ENCODE data around the gene DMD. TPM values are rescaled to one million over a fixed set of nuclear protein-coding genes. Genes with fewer than 3 reads are reported as not detected.

The DMD gene
- total RNA-seq, 1 experiment from 2014 or later: 2.2 TPM

- DNase-seq (ENCODE audit: low read depth, low spot score) (no peak), ATAC-seq (no peak)
- no peaks in the 10 kb centered on the region for H3K4me1 ChIP-seq (ENCODE audit: control insufficient read depth, insufficient read depth, low read length)
- POLR2A ChIA-PET: no interaction called here
- CTCF ChIA-PET: interaction anchor here (0.6 kb wide), 1 partner anchor 504 kb away, joined by 3 read pairs; no protein-coding TSS in a partner anchor
- intact Hi-C loops (cut with micrococcal nuclease; ENCODE audit: unreplicated experiment) (no loop called here), in situ Hi-C loops (cut with HindIII; ENCODE audit: low pct_unique_long_range_greater_than_20kb, low sequenced_read_pairs) (no loop called here)
- H3K4me3 ChIP-seq (ENCODE audit: low read depth in 2 of 2, low read length in 2 of 2): no peak overlapping the region
- BruUV-seq (replicated peaks): no TSS peak
- H3K27ac ChIP-seq (ENCODE audit: low read length): no peak overlapping the region
- no peaks in the 10 kb centered on the region for H3K36me3 ChIP-seq (ENCODE audit: control insufficient read depth, insufficient read depth, low read length)
- TF ChIP-seq REST (IDR thresholded peaks at IDR 0.05; ENCODE audit: insufficient read depth in 1 of 2, low read depth in 2 of 2, low read length in 1 of 2) (no peak), TCF7L2 (IDR thresholded peaks at IDR 0.05; ENCODE audit: low read depth, low read length) (no peak), CTCF (IDR thresholded peaks at IDR 0.05) (no peak), SIN3A (IDR thresholded peaks at IDR 0.05; ENCODE audit: borderline replicate concordance, insufficient read depth, low read depth, low read length) (no peak)
- H3K27me3 ChIP-seq (ENCODE audit: control insufficient read depth, insufficient read depth, low read length): no peaks in the 10 kb centered on the region
- no peaks in the 10 kb centered on the region for H3K9me3 ChIP-seq (ENCODE audit: control insufficient read depth, insufficient read depth, low read depth, low read length)
Observed at GRCh38 chrX:31542566-31542965, 1668.8 kb downstream of the DMD start.

- ATAC-seq (no peak), DNase-seq (ENCODE audit: low read depth, low spot score) (no peak)
- Histone ChIP-seq H3K27ac (ENCODE audit: low read length) (no peak overlapping the region), H3K9me3 (ENCODE audit: control insufficient read depth, insufficient read depth, low read depth, low read length) (no peaks in the 10 kb centered on the region), H3K27me3 (ENCODE audit: control insufficient read depth, insufficient read depth, low read length) (no peaks in the 10 kb centered on the region), H3K4me1 (ENCODE audit: control insufficient read depth, insufficient read depth, low read length) (no peaks in the 10 kb centered on the region), H3K36me3 (ENCODE audit: control insufficient read depth, insufficient read depth, low read length) (no peaks in the 10 kb centered on the region), H3K4me3 (ENCODE audit: low read depth in 2 of 2, low read length in 2 of 2) (no peak overlapping the region)
- BruUV-seq (replicated peaks): no TSS peak
- ChIA-PET POLR2A (no interaction called here), CTCF (no interaction called here)
- intact Hi-C loops (cut with micrococcal nuclease; ENCODE audit: unreplicated experiment) (no loop called here), in situ Hi-C loops (cut with HindIII; ENCODE audit: low pct_unique_long_range_greater_than_20kb, low sequenced_read_pairs) (no loop called here)
- TF ChIP-seq POLR2AphosphoS5 (IDR thresholded peaks at IDR 0.05; ENCODE audit: low read depth, low read length) (no peak), TCF7L2 (IDR thresholded peaks at IDR 0.05; ENCODE audit: low read depth, low read length) (no peak), SIN3A (IDR thresholded peaks at IDR 0.05; ENCODE audit: borderline replicate concordance, insufficient read depth, low read depth, low read length) (no peak), CTCF (IDR thresholded peaks at IDR 0.05) (no peak), REST (IDR thresholded peaks at IDR 0.05; ENCODE audit: insufficient read depth in 1 of 2, low read depth in 2 of 2, low read length in 1 of 2) (no peak)
Observed at GRCh38 chrX:31540313-31540712, 1671.0 kb downstream of the DMD start.

Data from Panc1 (cell line).